NB4 (cell line): ENCODE measurements around the gene ASB8.

Experiments
- DNase-seq: peaks from one replicate; pipeline ENCODE4 v3.0.0; 2010; ENCODE audit warnings: low read depth
- H3K4me3 ChIP-seq: one replicate; pipeline ENCODE4 v1.5.1; 2011; ENCODE audit warnings: mild to moderate bottlenecking, low read depth, low read length, moderate library complexity
- MYC ChIP-seq: IDR thresholded peaks from 2 replicates; pipeline ENCODE4 v1.6.1; 2011; ENCODE audit warnings: low read depth, low read length
- POLR2A ChIP-seq: IDR thresholded peaks from 2 replicates; pipeline ENCODE4 v1.6.1; 2011; ENCODE audit warnings: mild to moderate bottlenecking; ENCODE audit not compliant: insufficient read length; ENCODE audit errors: extremely low read depth
- TF ChIP-seq, protein P1 (sequence below): IDR thresholded peaks from 2 replicates; pipeline ENCODE4 v1.6.1; 2011; ENCODE audit warnings: low read depth, low read length
- TF ChIP-seq, protein P2 (sequence below): IDR thresholded peaks from one replicate; pipeline ENCODE4 v1.5.1; 2012; ENCODE audit warnings: low read depth, low read length

The ASB8 gene

DNA sequence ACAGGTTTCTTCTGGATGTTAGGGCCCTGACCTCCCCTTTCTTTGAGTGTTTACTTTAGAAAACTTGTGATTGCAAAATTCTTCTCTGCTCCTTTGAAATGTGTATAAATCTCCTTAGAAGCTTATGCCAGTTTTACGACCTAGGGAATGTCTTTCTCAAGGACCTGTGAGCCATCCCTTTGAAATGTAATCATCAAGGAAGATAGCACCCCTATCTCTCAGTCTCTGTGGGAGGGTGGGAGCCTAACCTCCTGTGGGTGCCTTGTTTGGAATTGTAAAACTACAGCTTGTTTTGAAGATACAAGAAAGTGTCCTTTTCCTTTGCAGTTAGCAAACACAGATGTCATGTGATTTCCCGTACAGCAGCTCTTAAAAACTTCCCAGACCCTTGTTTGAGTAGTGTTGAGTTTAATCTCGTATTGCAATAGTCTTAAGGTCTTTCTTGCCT is 42.5 kb upstream of the ASB8 start:
- peak overlapping the region; percentile 77 for H3K4me3 ChIP-seq
- DNase-seq, result no peak
- TF ChIP-seq POLR2A (no peak), MYC (no peak)
- TF ChIP-seq, protein P1, sequence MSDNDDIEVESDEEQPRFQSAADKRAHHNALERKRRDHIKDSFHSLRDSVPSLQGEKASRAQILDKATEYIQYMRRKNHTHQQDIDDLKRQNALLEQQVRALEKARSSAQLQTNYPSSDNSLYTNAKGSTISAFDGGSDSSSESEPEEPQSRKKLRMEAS, result no peak
- TF ChIP-seq, protein P2, sequence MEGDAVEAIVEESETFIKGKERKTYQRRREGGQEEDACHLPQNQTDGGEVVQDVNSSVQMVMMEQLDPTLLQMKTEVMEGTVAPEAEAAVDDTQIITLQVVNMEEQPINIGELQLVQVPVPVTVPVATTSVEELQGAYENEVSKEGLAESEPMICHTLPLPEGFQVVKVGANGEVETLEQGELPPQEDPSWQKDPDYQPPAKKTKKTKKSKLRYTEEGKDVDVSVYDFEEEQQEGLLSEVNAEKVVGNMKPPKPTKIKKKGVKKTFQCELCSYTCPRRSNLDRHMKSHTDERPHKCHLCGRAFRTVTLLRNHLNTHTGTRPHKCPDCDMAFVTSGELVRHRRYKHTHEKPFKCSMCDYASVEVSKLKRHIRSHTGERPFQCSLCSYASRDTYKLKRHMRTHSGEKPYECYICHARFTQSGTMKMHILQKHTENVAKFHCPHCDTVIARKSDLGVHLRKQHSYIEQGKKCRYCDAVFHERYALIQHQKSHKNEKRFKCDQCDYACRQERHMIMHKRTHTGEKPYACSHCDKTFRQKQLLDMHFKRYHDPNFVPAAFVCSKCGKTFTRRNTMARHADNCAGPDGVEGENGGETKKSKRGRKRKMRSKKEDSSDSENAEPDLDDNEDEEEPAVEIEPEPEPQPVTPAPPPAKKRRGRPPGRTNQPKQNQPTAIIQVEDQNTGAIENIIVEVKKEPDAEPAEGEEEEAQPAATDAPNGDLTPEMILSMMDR, result no peak

DNA sequence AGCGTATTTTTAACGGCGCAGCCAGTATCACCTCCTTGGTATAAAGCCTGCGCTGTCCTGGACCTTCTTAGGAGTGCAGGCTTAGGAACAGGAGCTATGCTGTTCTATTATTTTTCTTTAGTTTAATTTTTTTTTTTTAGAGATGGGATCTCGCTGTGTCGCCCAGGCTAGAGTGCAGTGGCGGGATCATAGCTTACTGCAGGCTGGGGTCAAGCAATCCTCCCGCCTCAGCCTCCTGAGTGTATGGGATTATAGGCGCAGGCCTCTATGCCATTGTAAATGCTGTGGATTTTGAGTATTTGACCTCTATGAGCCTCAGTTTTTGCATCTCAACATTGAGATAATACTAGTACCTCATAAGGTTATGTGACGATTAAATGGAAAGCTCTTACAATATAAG is 41.7 kb upstream of the ASB8 start:
- TF ChIP-seq, protein P2, result no peak
- no peak for TF ChIP-seq MYC
- no peak for TF ChIP-seq POLR2A
- TF ChIP-seq, protein P1, result no peak
- H3K4me3 ChIP-seq, result peak overlapping the region; percentile 77
- no peak for DNase-seq

DNA sequence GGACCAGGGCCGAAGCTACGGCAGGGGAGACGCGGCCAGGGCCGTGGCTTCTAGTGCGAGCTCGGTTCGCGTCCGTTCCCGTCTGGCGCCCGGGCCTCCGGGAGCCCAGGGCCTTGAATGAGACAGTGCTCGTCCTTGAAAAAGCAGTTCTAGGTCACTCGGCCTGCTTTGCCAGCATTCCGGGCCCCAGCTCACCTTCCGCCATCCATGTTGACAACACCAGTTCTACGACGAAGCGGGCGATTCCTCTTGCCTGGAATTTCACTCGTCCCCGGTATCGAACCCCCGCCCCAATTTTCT is 41.3 kb upstream of the ASB8 start:
- DNase-seq, result no peak

DNA sequence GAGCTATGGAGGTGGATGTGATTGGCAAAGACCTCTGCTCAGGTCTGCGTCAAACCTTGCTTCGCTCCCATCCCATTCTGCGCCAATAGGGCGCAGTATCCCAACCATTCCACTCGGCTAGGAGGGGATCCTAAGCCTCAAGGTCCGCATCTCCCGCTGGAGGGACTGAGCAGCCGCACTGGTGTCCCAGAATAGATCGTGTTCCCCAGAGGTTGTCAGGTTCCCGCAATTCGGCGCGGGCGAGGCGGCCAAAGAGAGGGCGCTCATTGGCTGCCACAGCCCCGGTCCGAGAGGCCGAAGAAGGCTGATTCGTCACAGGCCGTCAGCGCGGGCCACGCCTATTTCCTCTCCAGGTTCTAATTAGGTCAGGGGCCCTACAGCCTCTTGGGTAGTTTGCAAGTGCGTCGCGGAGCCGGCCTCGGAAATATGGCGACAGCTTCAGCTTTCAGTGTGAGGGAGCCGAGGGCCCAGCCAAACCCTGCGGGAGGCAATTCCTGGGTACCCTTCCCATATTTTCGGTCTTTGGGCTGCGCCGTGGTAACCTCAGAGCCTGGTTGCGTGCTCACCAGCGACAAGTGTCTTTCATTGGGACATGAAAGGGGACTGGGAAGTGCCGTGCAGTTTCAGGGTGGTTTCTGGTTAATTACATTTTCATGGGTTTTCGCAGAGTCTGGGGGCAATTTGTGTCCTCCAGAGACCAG is 40.8 kb upstream of the ASB8 start:
- peak; percentile 98 for DNase-seq
- TF ChIP-seq, protein P2, result no peak
- TF ChIP-seq, protein P1, result 0 out of 2 replicates have a peak, but pooled peaks have one; percentile 8
- no peak for TF ChIP-seq MYC
- peak; percentile 61 for TF ChIP-seq POLR2A
- H3K4me3 ChIP-seq, result peak overlapping the region; percentile 77

More for the DNA sequence above, 41.3 kb upstream of the ASB8 start:
- TF ChIP-seq POLR2A (no peak), MYC (no peak)
- TF ChIP-seq, protein P1, result no peak
- TF ChIP-seq, protein P2, result no peak
- H3K4me3 ChIP-seq, result peak overlapping the region; percentile 77

DNA sequence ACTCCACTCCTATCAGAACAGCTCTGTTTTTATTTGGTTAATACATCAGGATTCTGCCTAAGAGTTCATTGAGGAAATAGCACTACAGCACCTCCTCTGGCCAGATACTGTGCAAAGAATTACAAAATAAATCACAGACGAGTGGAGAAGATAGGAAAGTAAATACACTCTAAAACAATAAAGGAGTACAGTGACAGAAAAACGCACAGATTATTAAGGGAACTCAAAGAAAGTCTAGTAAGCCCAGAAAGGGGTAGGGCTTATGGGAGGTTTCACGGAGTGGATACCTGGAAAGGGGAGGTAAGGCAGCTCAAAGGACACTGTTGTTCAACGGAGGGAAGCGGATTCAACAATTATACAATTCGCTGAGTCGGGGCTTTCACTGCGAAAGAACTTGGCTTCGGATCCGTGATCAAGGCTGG is 40.2 kb upstream of the ASB8 start:
- peak; percentile 49 for DNase-seq
- H3K4me3 ChIP-seq, result peak overlapping the region; percentile 77
- TF ChIP-seq, protein P2, result peak; percentile 41
- TF ChIP-seq MYC, result no peak

DNA sequence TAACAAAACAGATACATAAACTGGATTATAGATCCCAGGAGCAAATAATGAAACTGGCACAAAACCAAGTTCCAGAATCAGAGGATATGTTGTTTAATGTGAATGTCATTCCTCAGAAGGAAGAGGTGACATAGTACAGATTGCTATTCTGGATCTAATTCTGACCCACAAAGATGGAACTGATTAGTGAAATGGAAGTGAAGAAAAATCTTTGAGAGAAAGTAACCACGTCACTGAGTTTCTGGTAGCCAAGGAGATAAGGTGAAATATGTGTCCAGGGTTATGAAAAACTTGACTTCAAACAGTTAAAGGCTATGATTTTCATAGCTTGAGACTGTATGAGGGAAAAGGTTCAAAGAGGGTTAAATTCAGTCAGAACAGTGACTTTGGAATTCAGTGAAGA is 37.5 kb upstream of the ASB8 start:
- TF ChIP-seq, protein P2, result no peak
- TF ChIP-seq POLR2A (no peak), MYC (no peak)
- TF ChIP-seq, protein P1, result no peak
- H3K4me3 ChIP-seq, result no peak overlapping the region
- no peak for DNase-seq
